ENCODE measurements around the gene DACT1.

GRCh38 chr14:58593977-58594376, 43.8 kb upstream of the DACT1 start:
- TF ChIP-seq POLR2A (IDR thresholded peaks at IDR 0.05; ENCODE audit: low read depth, low read length) = no peak
- no peak for TF ChIP-seq POLR2AphosphoS5 (IDR thresholded peaks at IDR 0.05; ENCODE audit: low read depth, low read length)
- TF ChIP-seq POU2F2 (IDR thresholded peaks at IDR 0.05; ENCODE audit: low read depth, low read length) = no peak
- TF ChIP-seq TAF1 (IDR thresholded peaks at IDR 0.05; ENCODE audit: low read depth, low read length) = no peak
